Stimulated activated CD4-positive, alpha-beta T cell treated with anti-CD3 and anti-CD28 coated beads, TNF-alpha, amount 100 ng/mL, for 24 hours (primary cell): ENCODE data around the gene PSORS1C1.
"Not testable (repeated sequence)": the region's sequence is repeated elsewhere in the genome, so short reads cannot be mapped to it uniquely, and the experiment has no call there.

ENCODE experiments used
- DNase-seq, 3 experiments: peaks; one replicate each; pipeline ENCODE4 v3.0.0-alpha.2; 2020; ENCODE audit warnings: low read depth in 3 of 3

Gene PSORS1C1

DNA sequence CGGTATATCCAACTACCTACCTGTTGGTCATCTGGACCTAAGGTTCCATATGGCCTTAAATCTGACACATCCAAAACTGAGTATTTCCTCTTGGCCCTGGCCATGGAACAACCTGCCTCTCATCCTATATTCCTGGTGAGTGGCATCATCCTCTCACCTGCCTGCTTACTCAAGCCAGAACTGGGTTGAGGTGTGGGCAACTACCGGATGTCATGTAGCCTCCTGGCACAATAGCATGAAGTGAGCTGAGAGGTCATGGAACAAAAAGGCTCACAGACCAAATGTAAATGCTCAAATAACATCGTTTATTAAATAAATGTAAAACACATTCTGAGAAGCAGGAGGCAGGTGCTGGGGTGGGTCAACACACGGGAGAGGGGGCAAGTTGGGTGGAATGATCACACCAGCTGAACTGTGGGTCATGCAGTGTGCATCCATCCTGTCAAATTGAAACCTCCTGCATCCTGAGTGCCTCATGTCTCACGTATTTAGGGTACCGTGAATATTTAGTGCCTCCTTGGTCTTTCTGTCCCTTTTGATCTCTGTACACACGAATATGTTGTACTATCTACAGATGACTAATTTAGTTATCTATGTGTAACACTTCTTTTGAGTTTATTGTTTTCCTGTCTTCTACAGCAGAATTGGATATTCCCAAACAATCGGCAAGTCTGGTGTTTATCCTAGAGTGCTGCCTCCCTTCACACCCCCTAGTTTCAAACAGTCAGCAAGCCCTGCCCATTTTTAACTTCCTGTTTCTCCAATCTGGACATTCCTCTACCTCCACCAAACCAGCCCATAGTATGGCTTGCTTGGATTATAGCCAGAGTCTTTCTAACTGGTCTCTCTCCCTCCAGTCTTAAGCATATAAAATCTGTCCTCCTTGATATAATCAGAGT, 63.8 kb downstream of the PSORS1C1 start:
- no peak for DNase-seq

DNA sequence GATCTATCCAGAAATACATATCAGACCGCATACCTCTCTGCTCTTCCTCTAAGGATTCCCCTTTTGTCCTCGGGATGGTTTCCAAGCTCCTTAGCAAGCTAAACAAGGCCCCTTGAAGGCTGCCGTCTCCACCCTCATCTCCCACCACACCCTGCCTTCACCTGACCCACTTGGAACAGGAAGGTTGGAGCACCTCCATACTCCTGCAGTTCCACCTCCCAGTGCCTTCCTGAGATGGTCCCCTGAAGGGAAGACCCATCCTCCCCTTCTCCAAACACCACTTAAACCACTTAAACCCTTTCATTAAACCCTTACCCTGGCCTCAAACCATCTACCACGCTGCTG, 64.4 kb downstream of the PSORS1C1 start:
- DNase-seq = no peak

GRCh38 chr6:31179896-31180295, 65.3 kb downstream of the PSORS1C1 start:
- DNase-seq = no peak

- peak; percentile 7 to 55 (median 53) for DNase-seq
These were observed 65.9 kb downstream of the PSORS1C1 start for GRCh38 chr6:31180500-31180899.

DNA sequence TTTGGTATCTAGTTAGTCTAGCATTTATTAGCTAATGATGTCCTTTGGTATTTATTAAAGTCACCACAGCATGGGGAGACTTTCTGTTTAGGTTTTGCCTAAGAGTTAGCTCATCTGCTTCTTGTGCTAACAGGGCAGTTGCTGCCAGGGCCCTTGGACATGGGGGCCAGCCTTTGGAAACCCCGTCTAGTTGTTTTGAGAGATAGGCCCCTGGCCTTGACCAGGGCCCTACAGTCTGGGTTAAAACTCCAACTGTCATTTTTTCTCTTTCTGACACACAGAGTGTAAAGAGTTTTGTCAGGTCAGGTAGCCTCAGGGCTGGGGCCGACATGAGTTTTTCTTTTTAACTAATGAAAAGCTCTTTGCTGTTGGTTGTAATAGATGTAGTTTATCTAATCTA, 68.7 kb downstream of the PSORS1C1 start:
- DNase-seq = not testable (repeated sequence)

- not testable (repeated sequence) for DNase-seq
These were observed 69.3 kb downstream of the PSORS1C1 start for GRCh38 chr6:31183859-31184258.

DNA sequence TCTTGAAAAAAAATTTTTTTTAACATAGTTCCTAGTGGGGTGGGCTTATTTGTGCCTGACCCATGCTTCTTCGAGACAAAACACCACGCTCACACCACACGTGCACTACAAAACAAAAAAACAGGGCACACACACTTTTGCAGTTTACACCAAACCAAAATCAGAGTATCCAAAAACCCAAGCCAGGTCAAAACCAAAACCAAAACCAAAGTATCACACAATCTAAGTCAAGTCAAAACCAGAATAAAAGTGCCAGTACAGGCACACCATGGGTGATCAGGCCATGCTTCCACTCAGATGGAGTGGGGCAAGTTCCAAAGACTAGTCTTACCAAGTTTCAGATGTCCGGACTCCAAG, 71.1 kb downstream of the PSORS1C1 start:
- not testable (repeated sequence) for DNase-seq

DNA sequence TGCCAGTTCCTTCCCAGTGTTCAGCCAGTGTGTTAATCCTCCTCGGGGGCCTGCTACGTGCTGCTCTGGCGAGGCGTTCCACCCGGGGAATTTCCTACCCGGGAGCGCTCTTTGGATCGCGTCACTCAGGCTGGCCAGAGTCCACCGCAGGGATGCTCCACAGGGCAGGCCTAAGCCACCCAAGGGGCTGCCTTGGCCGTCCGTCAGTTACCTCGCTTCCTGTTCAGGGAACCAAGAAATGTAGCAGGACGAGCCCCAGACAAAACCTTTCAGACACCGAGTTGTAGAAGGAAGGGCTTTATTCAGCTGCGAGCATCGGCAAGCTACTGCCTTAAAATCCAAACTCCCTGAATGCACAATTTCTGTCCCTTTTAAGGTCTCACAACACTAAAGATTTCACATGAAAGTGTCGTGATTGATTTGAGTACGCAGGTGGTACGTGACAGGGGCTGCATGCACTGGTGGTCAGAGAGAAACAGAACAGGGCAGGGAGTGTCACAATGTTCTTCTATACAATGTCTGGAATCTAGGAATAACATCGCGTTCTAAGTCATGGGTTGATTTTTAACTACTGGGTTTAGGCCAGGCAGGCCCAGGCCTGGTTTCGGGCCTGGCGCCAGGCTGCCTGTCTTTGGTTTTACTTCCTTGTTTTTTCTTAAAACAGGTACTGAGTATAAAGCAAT, 71.6 kb downstream of the PSORS1C1 start:
- no peak for DNase-seq

DNA sequence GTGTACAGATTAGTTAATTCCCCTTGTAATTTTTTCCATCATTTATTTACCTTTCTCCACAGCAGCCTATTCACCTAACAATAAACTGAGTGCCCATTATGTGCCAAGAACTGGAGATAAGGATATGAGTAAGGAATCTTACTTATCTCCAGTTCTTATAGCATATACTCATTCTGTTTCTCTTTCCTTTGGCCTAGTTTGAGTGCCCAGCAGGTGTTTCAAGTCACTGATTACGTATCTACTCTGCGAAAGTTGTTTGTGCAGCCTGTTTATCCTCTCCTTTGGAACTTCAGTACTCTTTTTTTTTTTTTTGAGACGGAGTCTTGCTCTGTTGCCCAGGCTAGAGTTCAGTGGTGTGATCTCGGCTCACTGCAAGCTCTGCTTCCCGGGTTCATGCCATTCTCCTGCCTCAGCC, 73.2 kb downstream of the PSORS1C1 start:
- no peak for DNase-seq

DNA sequence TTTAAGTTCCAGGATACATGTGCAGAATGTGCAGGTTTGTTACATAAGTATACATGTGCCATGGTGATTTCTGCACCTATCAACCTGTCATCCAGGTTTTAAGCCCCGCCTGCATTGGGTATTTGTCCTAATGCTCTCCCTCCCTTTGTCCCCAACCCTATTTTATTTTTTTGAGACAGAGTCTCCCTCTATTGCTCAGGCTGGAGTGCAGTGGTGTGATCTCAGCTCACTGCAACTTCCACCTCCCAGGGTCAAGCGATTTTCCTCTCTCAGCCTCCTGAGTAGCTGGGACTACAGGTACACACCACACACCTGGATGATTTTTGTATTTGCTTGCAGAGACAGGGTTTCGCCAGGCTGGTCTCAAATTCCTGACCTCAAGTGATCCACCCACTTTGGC, 74.6 kb downstream of the PSORS1C1 start:
- DNase-seq = not testable (repeated sequence)
